GDM1 (cell line): ENCODE measurements around the gene SRGAP2B.
"Not testable (repeated sequence)": the region's sequence is repeated elsewhere in the genome, so short reads cannot be mapped to it uniquely, and the experiment has no call there.

Source experiments
- DNase-seq: peaks from one replicate; lab custom pipeline; 2025; lab: John Stamatoyannopoulos, UW

Gene SRGAP2B

DNA sequence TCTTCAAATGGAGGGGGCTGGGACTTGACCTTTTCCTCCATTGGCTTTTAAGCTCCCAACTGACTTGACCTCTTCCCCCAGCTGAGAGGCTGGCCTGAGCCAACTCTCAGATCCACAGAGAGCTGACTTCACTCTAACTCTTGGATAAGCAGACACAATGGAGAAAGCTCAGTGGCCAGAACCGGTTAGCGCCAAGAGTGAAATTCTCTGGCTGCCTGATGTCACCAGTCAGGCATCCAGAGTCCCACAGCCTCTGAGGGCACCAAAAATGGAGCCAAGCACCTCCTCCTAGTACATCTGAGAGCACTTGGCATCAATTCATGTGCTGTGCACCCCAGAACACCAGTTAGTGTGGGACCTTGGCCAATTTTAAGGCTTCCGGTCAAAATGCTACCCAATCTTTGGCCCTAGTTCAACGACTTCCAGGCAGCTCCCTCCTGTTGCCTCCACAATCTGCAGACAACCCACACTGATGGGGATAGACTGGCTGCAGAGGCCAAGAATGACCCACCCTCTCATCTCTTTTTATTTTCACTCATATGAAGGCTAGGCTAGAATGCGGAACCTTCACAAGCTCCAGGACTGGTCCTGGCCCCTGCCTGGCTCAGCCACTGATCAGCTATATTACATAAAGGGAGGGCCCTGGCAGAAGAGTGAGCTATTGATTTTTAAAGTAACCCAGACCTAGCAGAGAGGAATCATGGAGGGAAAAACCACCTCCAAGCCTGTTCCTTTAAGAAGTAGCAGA lies 200.5 kb downstream of the SRGAP2B start:
- DNase-seq, result not testable (repeated sequence)

DNA sequence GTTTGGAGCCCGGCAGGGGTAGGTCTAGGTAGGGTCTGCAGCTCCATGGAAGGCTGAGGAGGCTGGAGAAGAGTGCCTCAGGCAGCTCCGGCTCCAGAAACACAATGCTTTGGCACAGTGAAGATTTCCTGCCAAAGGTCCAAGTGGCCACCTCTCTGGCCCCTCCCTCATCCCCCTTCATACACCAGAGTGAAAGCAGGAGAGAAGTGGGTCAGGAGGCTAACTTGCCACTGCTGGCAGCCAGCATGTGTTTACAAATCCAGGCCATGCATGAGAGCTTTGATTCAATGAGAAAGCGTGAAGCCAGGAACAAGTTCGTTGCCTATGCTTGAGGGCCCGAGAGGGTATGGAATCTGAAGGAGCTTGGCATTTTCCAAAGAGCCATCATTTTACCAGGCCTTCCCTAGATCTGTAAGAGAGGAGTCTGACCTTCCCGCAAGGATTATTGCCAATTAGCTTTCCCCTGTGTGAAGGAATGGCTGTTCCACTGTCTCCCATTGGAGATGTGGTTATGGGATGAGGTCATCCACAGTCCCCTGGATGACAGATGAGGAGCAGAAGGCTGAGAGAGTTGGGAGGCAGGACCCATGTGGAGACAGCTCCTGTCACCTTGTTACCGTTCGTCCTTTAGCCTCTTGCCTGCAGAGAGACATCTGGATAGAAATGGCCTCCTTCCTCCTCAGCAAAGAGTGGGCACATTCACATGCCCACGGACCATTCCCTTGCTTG lies 201.3 kb downstream of the SRGAP2B start:
- not testable (repeated sequence) for DNase-seq

DNA sequence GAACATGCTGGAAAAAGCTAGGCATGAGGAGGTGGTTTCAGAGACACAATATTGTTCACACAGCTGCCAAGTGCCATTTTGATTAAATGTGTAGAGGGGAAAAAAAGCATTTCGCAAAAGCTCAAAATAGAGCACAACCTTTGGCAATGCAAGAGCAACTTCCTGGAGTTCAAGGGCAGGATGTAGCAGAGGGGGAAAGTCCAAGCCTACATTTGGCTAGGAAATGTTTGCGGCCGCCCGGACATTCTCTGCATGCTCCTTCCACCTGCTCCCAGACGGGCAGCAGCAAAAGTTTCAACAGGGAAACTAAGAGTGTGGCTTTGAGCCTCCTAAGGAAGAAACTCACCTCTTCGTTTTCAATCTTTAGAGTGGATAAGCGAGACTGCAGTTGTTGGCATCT lies 202.1 kb downstream of the SRGAP2B start:
- DNase-seq, result not testable (repeated sequence)

DNA sequence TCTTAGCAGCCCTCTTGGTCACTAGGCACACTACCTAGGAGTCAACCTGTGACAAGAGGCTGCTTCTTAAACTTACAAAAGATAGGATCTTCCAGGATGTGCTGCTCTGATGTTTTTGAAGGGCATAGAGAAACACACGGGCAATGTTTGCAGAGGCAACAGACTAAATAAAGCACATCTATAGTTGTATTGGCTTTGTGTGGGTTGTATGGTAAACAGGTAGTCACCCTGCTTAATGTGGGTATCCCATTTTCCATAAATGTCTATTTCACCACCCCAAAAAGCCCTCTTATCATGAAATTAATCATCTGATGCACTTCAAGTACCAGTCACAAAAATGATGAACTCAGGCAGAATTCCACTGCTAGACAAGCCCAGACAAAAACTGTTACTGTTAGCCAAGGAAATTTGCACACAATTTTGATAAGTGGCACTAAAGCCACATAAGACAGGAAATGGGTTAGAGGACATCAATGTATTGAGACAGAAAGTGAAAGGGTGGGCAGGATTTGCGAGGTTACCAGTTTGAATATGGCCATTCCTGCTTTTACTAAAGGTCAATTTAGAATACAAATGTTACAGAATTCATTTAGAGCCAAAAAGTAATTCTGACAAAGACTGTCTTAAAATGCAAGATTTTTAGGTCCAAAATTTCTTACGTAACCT lies 205.5 kb downstream of the SRGAP2B start:
- DNase-seq, result not testable (repeated sequence)

DNA sequence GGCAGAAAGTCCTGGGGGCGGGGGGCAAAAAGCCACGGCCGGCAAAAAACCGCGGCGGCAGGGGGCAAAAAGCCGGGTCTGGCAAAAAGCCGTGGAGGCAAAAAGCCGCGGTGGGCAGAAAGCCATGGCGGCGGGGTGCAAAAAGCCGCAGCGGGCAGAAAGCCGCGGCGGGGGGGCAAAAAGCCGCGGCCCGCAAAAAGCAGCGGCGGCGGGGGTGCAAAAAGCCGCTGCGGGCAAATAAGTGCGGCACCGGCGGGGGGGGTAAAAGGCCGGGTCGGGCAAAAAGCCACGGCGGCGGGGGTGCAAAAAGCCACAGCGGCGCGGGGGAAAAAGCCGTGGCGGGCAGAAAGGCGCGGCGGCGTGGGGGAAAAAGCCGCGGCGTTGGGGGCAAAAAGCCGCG lies 212.1 kb downstream of the SRGAP2B start:
- DNase-seq, result not testable (repeated sequence)

DNA sequence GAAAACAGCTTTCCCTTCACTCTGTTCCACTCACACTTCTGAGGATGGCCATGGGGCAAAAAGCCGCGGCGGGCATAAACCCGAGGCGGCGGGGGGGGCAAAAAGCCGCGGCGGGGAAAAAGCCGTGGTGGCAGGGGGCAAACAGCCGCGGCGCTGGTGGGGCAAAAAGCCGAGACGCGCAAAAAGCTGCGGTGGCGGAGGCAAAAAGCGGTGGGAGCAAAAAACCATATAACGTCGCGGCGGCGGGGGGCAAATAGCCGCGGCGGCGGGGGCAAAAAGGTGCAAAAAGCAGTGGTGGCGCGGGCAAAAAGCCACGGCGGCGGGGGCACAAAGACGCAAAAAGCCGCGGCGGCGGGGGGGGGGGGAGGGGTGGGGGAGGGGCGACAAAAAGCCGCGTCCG lies 212.8 kb downstream of the SRGAP2B start:
- DNase-seq, result not testable (repeated sequence)

DNA sequence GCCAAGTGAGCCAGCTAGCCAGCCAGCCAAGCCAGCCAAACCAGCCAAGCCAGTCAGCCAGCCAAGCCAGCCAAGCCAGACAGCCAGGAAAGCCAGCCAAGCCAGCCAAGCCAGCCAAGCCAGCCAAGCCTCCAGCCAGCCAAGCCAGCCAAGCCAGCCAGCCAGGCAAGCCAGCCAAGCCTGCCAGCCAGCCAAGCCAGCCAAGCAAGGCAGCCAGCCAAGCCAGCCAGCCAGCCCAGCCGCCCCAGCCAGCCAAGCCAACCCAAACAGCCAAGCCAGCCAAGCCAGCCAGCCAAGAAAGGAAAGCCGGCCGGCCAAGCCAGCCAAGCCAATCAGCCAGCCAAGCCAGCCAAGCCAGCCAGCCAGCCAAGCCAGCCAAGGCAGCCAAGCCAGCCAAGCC lies 236.5 kb downstream of the SRGAP2B start:
- DNase-seq, result not testable (repeated sequence)
